ENCODE data around the gene TOX2.

The TOX2 gene

DNA sequence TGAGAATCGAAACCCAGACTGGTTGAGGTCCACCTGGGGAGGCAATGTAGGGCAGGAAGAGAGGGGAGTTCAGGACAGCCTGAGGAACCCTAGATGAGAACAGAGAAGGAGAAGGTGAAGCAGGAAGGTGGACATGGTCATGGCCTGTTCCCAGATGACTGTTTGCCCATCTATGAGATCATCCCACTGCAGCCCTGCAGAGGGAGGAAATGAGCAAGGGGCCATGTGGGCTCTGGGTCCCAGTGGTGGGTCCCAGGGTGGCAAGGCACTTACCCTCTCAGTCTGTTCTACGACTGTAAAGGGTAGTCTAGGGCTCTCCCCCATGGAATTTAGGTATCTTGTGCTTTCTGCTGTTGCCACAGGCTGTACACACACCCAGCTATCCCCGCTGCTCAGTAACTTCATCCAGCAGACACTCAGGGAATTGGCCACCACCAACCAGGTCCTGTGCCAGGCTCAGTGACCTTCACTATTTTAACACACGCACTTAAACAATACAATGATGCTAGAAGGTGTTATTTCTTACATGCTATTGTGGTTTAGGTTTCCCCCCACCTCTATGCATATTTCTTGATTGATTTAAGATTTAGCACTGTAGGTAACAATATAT is 89.8 kb downstream of the TOX2 start:
- no peak overlapping the region for H3K27ac ChIP-seq
- TF ChIP-seq, protein P1, sequence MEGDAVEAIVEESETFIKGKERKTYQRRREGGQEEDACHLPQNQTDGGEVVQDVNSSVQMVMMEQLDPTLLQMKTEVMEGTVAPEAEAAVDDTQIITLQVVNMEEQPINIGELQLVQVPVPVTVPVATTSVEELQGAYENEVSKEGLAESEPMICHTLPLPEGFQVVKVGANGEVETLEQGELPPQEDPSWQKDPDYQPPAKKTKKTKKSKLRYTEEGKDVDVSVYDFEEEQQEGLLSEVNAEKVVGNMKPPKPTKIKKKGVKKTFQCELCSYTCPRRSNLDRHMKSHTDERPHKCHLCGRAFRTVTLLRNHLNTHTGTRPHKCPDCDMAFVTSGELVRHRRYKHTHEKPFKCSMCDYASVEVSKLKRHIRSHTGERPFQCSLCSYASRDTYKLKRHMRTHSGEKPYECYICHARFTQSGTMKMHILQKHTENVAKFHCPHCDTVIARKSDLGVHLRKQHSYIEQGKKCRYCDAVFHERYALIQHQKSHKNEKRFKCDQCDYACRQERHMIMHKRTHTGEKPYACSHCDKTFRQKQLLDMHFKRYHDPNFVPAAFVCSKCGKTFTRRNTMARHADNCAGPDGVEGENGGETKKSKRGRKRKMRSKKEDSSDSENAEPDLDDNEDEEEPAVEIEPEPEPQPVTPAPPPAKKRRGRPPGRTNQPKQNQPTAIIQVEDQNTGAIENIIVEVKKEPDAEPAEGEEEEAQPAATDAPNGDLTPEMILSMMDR (conservative IDR thresholded peaks at IDR 0.05) = no peak

GRCh38 chr20:44005661-44006060 is 91.0 kb downstream of the TOX2 start:
- no peak overlapping the region for H3K27ac ChIP-seq
- TF ChIP-seq, protein P1 (conservative IDR thresholded peaks at IDR 0.05) = no peak

GRCh38 chr20:44006126-44006525 is 91.5 kb downstream of the TOX2 start:
- TF ChIP-seq, protein P1 (conservative IDR thresholded peaks at IDR 0.05) = no peak
- H3K27ac ChIP-seq = no peak overlapping the region

- TF ChIP-seq, protein P1 (conservative IDR thresholded peaks at IDR 0.05) = no peak
- no peak overlapping the region for H3K27ac ChIP-seq
Measured at GRCh38 chr20:44006578-44006977, 91.9 kb downstream of the TOX2 start.

- H3K27ac ChIP-seq = peak overlapping the region; percentile 99
- TF ChIP-seq, protein P1 (conservative IDR thresholded peaks at IDR 0.05) = no peak
Measured at GRCh38 chr20:44008806-44009678, 94.4 kb downstream of the TOX2 start.

- TF ChIP-seq, protein P1 (conservative IDR thresholded peaks at IDR 0.05) = no peak
- H3K27ac ChIP-seq = peak overlapping the region; percentile 99
Measured at GRCh38 chr20:44009679-44009992, 95.0 kb downstream of the TOX2 start.

DNA sequence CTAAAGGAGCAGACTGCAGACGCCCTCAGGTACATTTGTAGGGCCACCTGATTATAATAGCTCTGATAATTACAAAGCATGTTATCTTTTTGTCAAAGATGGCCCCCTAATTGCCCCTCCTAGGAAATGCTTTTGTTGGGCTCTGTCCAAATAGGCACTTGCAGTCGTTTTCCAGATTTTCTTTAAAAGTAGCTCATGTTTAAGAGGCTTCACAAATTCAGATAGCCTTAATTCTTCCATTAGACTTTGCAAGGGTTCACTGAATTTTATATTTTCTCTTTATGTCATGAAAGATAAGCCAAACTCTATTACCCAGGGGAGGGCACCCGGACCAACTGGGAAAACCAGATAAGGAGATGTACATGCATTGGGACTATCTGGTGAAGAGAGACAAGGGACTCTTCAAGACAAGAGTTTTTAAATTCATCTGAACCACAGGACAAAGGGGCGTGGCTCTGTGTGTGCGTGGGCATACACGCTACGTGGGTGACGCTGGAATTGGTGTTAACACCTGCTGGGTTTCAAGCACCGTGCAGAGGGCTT is 95.6 kb downstream of the TOX2 start:
- TF ChIP-seq, protein P1 (conservative IDR thresholded peaks at IDR 0.05) = no peak
- H3K27ac ChIP-seq = peak overlapping the region; percentile 99

Measured in VCaP (cell line).